LNCaP clone FGC (cell line): ENCODE results near the gene TTC27.
"Not testable (repeated sequence)": the region's sequence is repeated elsewhere in the genome, so short reads cannot be mapped to it uniquely, and the experiment has no call there.

Source experiments
- DNase-seq: peaks from one replicate; pipeline ENCODE4 v3.0.0-alpha.2; 2011; ENCODE audit warnings: low read depth
- H3K4me3 ChIP-seq: 2 replicates; pipeline ENCODE4 v1.5.1; 2011; ENCODE audit warnings: mild to moderate bottlenecking, low read depth, low read length, control low read depth
- TF ChIP-seq, protein P1 (sequence below): IDR thresholded peaks from 2 replicates; pipeline ENCODE4 v1.5.1; 2012; ENCODE audit warnings: mild to moderate bottlenecking; ENCODE audit not compliant: control insufficient read depth, insufficient read depth; ENCODE audit errors: extremely low read depth

Gene TTC27

DNA sequence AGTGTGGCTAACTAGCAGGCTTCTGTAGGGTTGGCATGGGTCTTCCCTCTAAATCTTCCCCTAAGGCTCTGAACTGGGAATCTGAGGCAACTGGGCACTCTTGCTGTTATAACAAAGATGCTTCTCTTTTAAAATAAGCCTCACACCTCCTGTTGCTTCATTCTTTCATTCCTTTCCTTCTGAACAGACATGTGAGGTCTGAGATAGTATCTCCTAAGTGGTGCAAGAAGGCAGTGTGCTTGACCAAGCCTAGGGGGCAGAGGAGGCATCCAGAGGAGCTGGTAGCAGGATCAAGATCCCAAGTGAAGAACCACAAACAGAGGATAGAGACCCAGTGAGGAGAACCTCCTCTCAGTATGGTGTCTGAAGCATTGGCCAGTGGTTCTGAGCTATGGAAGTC lies 90.9 kb downstream of the TTC27 start:
- no peak for DNase-seq
- TF ChIP-seq, protein P1, sequence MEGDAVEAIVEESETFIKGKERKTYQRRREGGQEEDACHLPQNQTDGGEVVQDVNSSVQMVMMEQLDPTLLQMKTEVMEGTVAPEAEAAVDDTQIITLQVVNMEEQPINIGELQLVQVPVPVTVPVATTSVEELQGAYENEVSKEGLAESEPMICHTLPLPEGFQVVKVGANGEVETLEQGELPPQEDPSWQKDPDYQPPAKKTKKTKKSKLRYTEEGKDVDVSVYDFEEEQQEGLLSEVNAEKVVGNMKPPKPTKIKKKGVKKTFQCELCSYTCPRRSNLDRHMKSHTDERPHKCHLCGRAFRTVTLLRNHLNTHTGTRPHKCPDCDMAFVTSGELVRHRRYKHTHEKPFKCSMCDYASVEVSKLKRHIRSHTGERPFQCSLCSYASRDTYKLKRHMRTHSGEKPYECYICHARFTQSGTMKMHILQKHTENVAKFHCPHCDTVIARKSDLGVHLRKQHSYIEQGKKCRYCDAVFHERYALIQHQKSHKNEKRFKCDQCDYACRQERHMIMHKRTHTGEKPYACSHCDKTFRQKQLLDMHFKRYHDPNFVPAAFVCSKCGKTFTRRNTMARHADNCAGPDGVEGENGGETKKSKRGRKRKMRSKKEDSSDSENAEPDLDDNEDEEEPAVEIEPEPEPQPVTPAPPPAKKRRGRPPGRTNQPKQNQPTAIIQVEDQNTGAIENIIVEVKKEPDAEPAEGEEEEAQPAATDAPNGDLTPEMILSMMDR, result no peak
- H3K4me3 ChIP-seq, result no peak overlapping the region

- H3K4me3 ChIP-seq, result no peak overlapping the region
- TF ChIP-seq, protein P1, result no peak
- DNase-seq, result no peak
Measured at GRCh38 chr2:32719430-32719829, 91.6 kb downstream of the TTC27 start.

DNA sequence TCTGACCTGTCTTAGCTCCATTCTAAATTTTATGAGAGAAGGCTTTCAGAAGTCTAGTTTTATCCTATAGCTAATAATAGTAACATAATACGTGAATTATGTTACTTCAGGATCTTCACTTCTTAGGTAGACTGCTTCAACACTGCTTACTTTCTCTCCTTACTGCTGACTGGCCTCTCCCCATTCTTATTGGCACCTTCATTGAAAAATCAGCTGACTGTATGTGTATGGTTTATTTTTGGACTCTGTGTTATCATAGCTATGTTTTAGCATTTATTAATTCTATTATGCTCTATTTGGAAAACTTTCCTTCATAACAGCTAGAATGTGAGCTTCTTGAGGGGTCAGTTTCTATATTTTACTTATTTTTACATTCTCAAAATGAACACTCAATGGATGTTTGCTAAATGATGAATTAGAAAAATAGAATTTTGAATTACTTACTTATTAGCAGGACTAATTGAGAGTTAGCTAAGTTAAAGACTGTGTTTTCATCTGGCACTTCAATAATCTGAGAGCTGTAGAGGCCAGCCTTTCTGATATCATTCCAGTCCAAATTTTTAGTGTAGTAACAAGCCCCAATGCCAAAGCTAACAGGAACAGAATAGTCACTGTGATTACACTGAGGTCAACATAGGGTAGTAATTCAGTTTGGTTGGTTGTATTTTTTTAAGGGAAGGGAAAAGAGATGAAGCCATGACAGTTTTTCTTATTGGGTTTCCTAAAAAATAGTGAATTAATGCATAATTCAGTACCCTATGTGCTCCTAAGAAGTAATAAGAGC lies 92.3 kb downstream of the TTC27 start:
- no peak overlapping the region for H3K4me3 ChIP-seq
- TF ChIP-seq, protein P1, result no peak
- DNase-seq, result no peak

DNA sequence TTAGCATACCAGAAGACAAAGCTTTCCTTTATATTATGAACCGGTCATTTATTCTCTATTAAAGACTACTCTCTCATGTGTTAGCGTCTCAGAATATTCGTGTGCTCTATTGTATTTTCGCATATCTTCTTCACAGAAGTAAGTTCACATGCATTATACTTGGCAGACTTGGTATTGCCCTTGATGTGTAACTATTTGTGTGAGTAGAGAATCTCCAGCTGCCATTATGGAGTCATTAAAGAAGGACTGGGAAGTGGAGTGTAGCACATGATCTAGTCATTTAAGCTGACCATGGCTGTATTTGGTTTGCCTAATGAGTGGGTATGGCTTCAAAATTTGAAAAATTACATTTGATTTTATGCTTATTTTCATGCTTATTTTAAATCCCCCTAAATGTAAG lies 92.9 kb downstream of the TTC27 start:
- DNase-seq, result no peak
- TF ChIP-seq, protein P1, result no peak
- no peak overlapping the region for H3K4me3 ChIP-seq

- no peak for DNase-seq
- TF ChIP-seq, protein P1, result no peak
- H3K4me3 ChIP-seq, result no peak overlapping the region
Measured at GRCh38 chr2:32721376-32721775, 93.5 kb downstream of the TTC27 start.

DNA sequence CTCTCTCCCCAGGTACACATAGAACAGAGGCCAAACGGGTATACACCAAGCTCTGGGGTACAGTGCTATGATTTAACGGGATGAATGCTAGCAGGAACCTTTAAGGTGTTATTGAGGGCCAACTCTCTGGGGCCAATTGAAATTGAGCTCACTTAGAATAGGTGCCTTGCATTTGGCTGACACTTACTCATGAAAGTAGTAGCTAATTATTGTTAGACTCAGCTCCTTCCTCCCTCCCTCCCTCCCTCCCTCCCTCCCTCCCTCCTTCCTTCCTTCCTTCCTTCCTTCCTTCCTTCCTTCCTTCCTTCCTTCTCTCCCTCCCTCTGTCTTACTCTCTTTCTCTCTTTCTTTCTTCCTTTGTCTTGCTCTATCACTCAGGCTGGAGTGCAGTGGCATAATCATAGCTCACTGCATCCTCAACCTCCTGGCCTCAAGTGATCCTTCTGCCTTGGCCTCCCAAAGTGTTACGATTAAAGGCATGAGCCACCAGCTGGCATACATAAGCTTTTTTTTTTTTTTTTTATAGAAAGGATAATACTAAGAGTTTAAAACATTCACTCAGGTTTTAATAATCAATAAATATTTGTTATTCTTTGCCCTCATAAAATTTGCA lies 95.7 kb downstream of the TTC27 start:
- TF ChIP-seq, protein P1, result no peak
- no peak overlapping the region for H3K4me3 ChIP-seq
- no peak for DNase-seq

- not testable (repeated sequence) for H3K4me3 ChIP-seq
Measured at GRCh38 chr2:32726678-32727077, 98.8 kb downstream of the TTC27 start.

More at GRCh38 chr2:32726678-32727077, 98.8 kb downstream of the TTC27 start:
- not testable (repeated sequence) for DNase-seq
